Parathyroid adenoma (tissue), 2 donors: ENCODE results near the gene LHFPL4.
"Not testable (repeated sequence)": the region's sequence is repeated elsewhere in the genome, so short reads cannot be mapped to it uniquely, and the experiment has no call there.

Experiments
- H2AFZ ChIP-seq: fragments of 300-600 bp; sonication (generic); one replicate; pipeline ENCODE4 v1.7.0; 2017; ENCODE audit warnings: antibody characterized with exemption, mild to moderate bottlenecking
- H3K27ac ChIP-seq: fragments of 300-600 bp; sonication (generic); one replicate; pipeline ENCODE4 v1.7.0; 2017
- H3K27me3 ChIP-seq: fragments of 300-600 bp; sonication (generic); one replicate; pipeline ENCODE4 v1.7.0; 2017; ENCODE audit warnings: low read length; ENCODE audit not compliant: control insufficient read depth, insufficient read depth
- H3K36me3 ChIP-seq: fragments of 300-600 bp; sonication (generic); one replicate; pipeline ENCODE4 v1.7.0; 2017; ENCODE audit warnings: low read length; ENCODE audit not compliant: control insufficient read depth, insufficient read depth
- H3K4me1 ChIP-seq: fragments of 300-600 bp; sonication (generic); one replicate; pipeline ENCODE4 v1.7.0; 2017; ENCODE audit warnings: control low read depth
- H3K4me2 ChIP-seq: fragments of 300-600 bp; sonication (generic); one replicate; pipeline ENCODE4 v1.7.0; 2017; ENCODE audit warnings: low read length
- H3K4me3 ChIP-seq: fragments of 300-600 bp; sonication (generic); one replicate; pipeline ENCODE4 v1.7.0; 2017; ENCODE audit warnings: low read depth, low read length
- H3K79me2 ChIP-seq: fragments of 300-600 bp; sonication (generic); one replicate; pipeline ENCODE4 v1.7.0; 2017; ENCODE audit warnings: control low read depth
- H3K9ac ChIP-seq: fragments of 300-600 bp; sonication (generic); one replicate; pipeline ENCODE4 v1.7.0; 2017; ENCODE audit warnings: mild to moderate bottlenecking
- H3K9me3 ChIP-seq: fragments of 300-600 bp; sonication (generic); one replicate; pipeline ENCODE4 v1.7.0; 2017; ENCODE audit warnings: low read length; ENCODE audit not compliant: control insufficient read depth
- TF ChIP-seq, protein P1 (sequence below): fragments of 300-600 bp; sonication (generic); IDR thresholded peaks from one replicate; pipeline ENCODE4 v1.7.0; 2017; ENCODE audit warnings: antibody characterized with exemption, mild to moderate bottlenecking
- donor health status: primary hyperparathyroidism.

LHFPL4 gene

DNA sequence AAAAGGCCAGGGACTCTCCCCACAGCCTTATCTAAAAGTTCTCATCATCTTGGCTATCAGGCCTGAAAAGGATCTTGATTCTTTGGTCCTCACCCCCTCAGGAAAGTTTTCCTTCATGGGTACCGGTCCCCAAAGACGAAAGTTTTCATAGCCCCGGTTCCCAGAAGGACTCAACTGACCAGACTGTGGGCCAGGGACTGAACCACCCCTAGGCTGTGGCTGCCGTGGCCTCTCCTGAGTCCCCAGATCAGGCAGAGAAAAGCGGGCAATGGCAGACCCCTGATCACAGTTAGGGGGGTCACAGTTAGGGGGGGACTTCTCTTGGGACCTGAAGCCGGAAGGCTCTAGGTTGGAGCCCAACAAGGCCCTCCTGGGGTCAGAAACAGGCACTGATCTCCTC is 54.8 kb downstream of the LHFPL4 start:
- H3K79me2 ChIP-seq: peaks cover 2% of the 10 kb centered on the region
- no peaks in the 10 kb centered on the region for H3K36me3 ChIP-seq
- no peaks in the 10 kb centered on the region for H3K4me1 ChIP-seq
- TF ChIP-seq, protein P1, sequence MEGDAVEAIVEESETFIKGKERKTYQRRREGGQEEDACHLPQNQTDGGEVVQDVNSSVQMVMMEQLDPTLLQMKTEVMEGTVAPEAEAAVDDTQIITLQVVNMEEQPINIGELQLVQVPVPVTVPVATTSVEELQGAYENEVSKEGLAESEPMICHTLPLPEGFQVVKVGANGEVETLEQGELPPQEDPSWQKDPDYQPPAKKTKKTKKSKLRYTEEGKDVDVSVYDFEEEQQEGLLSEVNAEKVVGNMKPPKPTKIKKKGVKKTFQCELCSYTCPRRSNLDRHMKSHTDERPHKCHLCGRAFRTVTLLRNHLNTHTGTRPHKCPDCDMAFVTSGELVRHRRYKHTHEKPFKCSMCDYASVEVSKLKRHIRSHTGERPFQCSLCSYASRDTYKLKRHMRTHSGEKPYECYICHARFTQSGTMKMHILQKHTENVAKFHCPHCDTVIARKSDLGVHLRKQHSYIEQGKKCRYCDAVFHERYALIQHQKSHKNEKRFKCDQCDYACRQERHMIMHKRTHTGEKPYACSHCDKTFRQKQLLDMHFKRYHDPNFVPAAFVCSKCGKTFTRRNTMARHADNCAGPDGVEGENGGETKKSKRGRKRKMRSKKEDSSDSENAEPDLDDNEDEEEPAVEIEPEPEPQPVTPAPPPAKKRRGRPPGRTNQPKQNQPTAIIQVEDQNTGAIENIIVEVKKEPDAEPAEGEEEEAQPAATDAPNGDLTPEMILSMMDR: no peak
- H2AFZ ChIP-seq: no peak overlapping the region
- no peak overlapping the region for H3K4me3 ChIP-seq
- H3K27me3 ChIP-seq: no peaks in the 10 kb centered on the region
- no peak overlapping the region for H3K27ac ChIP-seq
- H3K9ac ChIP-seq: no peak overlapping the region
- no peaks in the 10 kb centered on the region for H3K9me3 ChIP-seq
- H3K4me2 ChIP-seq: no peak overlapping the region

DNA sequence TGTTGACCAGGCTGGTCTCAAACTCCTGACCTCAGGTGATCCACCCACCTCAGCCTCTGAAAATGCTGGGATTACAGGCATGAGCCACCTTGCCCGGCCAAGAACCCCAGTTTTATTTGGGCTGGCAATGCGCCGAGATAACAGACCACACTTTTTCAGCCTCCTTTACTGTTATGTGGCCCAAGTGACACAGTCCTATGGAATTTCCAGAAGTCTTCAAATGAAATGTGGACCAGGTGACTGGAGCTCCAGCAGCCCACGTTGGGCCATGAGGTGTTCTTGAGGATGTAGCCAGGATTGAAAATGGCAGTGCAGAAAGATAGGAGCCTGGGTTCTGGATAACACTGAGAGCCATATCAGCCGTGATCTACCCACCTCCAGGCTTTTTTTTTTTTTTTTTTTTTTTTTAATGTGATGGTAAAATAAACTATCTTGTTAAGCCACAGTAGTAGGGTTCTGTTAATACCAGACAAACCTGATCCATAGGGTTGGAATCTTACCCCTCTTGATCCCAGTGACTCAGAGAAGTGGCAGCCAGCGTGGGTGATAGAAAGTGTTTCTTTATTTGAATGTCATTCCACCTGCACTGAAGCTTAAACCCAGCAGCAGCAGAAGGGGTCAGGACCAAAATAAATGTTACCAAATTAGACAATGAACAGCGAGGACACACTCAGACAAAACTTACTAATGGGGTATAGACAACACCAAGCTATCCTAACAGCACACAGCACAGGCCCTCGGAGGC is 55.6 kb downstream of the LHFPL4 start:
- Histone ChIP-seq H3K27ac (no peak overlapping the region), H3K9ac (no peak overlapping the region), H3K4me3 (no peak overlapping the region), H3K27me3 (no peaks in the 10 kb centered on the region), H3K9me3 (no peaks in the 10 kb centered on the region), H2AFZ (no peak overlapping the region), H3K79me2 (no peaks in the 10 kb centered on the region), H3K4me2 (no peak overlapping the region), H3K36me3 (no peaks in the 10 kb centered on the region), H3K4me1 (no peaks in the 10 kb centered on the region)
- TF ChIP-seq, protein P1: no peak

DNA sequence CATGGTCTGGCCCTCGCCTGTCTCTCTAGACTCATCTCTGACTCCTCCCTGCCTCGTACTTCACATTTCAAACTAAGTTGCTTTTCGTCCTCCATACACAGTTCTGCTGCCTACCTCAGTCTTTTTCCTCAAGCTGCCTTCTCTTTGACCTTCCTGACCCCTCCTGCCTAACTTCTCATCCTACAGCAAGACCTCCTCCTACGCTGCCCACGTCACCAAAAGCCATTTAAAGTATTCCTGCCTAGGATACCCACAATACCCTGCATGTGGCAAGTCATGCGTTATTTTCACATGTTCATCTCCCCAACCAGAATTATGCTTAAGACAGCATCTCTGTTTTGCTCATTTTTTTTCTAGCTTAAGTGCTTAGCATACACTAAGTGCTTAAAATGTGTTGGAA is 56.7 kb downstream of the LHFPL4 start:
- H3K9ac ChIP-seq: no peak overlapping the region
- H3K4me2 ChIP-seq: no peak overlapping the region
- no peak overlapping the region for H3K27ac ChIP-seq
- no peaks in the 10 kb centered on the region for H3K9me3 ChIP-seq
- H2AFZ ChIP-seq: no peak overlapping the region
- H3K27me3 ChIP-seq: no peaks in the 10 kb centered on the region
- H3K36me3 ChIP-seq: no peaks in the 10 kb centered on the region
- H3K4me3 ChIP-seq: no peak overlapping the region
- H3K4me1 ChIP-seq: no peaks in the 10 kb centered on the region
- H3K79me2 ChIP-seq: no peaks in the 10 kb centered on the region
- TF ChIP-seq, protein P1: no peak

DNA sequence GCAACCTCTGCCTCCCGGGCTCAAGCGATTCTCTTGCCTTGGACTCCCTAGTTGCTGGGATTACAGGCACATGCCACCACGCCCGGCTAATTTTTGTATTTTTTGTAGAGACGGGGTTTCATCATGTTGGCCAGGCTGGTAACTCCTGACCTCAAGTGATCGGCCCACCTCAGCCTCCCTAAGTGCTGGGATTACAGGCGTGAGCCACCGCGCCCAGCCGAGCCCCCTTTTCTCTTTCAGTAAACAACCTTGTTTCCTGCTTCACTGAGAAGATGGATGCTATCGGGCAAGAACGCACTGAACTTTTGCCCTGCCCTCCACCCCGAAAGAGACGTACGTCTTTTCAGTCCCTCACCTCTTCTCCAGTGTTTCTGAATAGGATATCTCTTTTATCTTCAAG is 59.6 kb downstream of the LHFPL4 start:
- not testable (repeated sequence) for H3K4me3 ChIP-seq, H2AFZ ChIP-seq, H3K4me1 ChIP-seq, H3K27me3 ChIP-seq, H3K79me2 ChIP-seq, H3K36me3 ChIP-seq, H3K9me3 ChIP-seq, H3K4me2 ChIP-seq, H3K27ac ChIP-seq, H3K9ac ChIP-seq

GRCh38 chr3:9491506-9491905 is 62.1 kb downstream of the LHFPL4 start:
- H2AFZ ChIP-seq: no peak overlapping the region
- H3K4me3 ChIP-seq: no peak overlapping the region
- H3K79me2 ChIP-seq: no peaks in the 10 kb centered on the region
- no peak overlapping the region for H3K27ac ChIP-seq
- H3K4me2 ChIP-seq: no peak overlapping the region
- no peaks in the 10 kb centered on the region for H3K27me3 ChIP-seq
- no peaks in the 10 kb centered on the region for H3K9me3 ChIP-seq
- no peaks in the 10 kb centered on the region for H3K36me3 ChIP-seq
- TF ChIP-seq, protein P1: no peak
- H3K4me1 ChIP-seq: no peaks in the 10 kb centered on the region
- no peak overlapping the region for H3K9ac ChIP-seq
